IMR-90 (cell line): ENCODE measurements around the gene RYK. TPM values are rescaled to one million over a fixed set of nuclear protein-coding genes. Genes with fewer than 3 reads are reported as not detected.
A peak's percentile ranks its signal among the peaks of the same experiment; 100 is the strongest.

Source experiments
- ATAC-seq: fragments of 200-7000 bp; cut with Tn5 transposase; 2 replicates; pipeline ENCODE4 v1.9.1; 2020; ENCODE audit warnings: low read depth, mild to moderate bottlenecking, moderate library complexity
- BruUV-seq: library from RNA; stranded (reverse); fragments of 400-500 nt; replicated peaks from 2 replicates; lab custom pipeline; 2021; lab: Mats Ljungman, UMichigan
- CTCF ChIA-PET: fragments of 300-600 bp; formaldehyde crosslinking; extraction: SDS; loops from one replicate; lab custom pipeline; 2021; ENCODE audit warnings: antibody characterized with exemption; lab: Yijun Ruan, JAX
- POLR2A ChIA-PET: fragments of 300-600 bp; sonication (Branson Sonifier 250); formaldehyde crosslinking; loops from one replicate; lab custom pipeline; 2022; ENCODE audit warnings: antibody characterized with exemption; ENCODE audit not compliant: unreplicated experiment; lab: Charles Lee
- DNase-seq: peaks from one replicate; pipeline ENCODE4 v3.0.0; 2013
- H2AFZ ChIP-seq: replicated peaks from 2 replicates; pipeline ENCODE3; 2013; ENCODE audit warnings: low read length, mild to moderate bottlenecking; ENCODE audit not compliant: poor library complexity
- H2AK5ac ChIP-seq: 2 replicates; pipeline ENCODE4 v1.6.1; 2013; ENCODE audit warnings: low read depth, low read length, inconsistent platforms
- H2AK9ac ChIP-seq: replicated peaks from 2 replicates; pipeline ENCODE3; 2013; ENCODE audit warnings: mild to moderate bottlenecking, low read depth, low read length, moderate library complexity; ENCODE audit not compliant: poor library complexity
- H2BK120ac ChIP-seq: 2 replicates; pipeline ENCODE4 v1.6.1; 2013; ENCODE audit warnings: low read depth, low read length, inconsistent platforms
- H2BK15ac ChIP-seq: 3 replicates; pipeline ENCODE4 v1.6.1; 2013; ENCODE audit warnings: low read depth, low read length, inconsistent platforms
- H2BK20ac ChIP-seq: 2 replicates; pipeline ENCODE4 v1.6.1; 2013; ENCODE audit warnings: low read depth, mild to moderate bottlenecking, inconsistent platforms, low read length, moderate library complexity
- H2BK5ac ChIP-seq: 2 replicates; pipeline ENCODE4 v1.6.1; 2013; ENCODE audit warnings: mild to moderate bottlenecking, low read depth, low read length, inconsistent platforms; ENCODE audit not compliant: poor library complexity, severe bottlenecking
- H3K14ac ChIP-seq: replicated peaks from 2 replicates; pipeline ENCODE4 v1.6.1; 2013; ENCODE audit warnings: low read depth, low read length, inconsistent platforms
- H3K18ac ChIP-seq: 2 replicates; pipeline ENCODE4 v1.6.1; 2013; ENCODE audit warnings: low read depth, low read length, control low read depth
- H3K23ac ChIP-seq: 2 replicates; pipeline ENCODE4 v1.6.1; 2013; ENCODE audit warnings: low read depth, low read length, inconsistent platforms
- H3K27ac ChIP-seq: 2 replicates; pipeline ENCODE4 v1.5.1; 2013; ENCODE audit warnings: mild to moderate bottlenecking, control low read depth, low read length; ENCODE audit not compliant: insufficient read depth
- H3K27me3 ChIP-seq: 2 replicates; pipeline ENCODE4 v1.6.1; 2013; ENCODE audit warnings: low read length; ENCODE audit not compliant: control insufficient read depth, insufficient read depth
- H3K36me3 ChIP-seq: 2 replicates; pipeline ENCODE4 v1.6.1; 2013; ENCODE audit warnings: low read length, mixed read lengths; ENCODE audit not compliant: control insufficient read depth, insufficient read depth
- H3K4ac ChIP-seq: 2 replicates; pipeline ENCODE4 v1.6.1; 2013; ENCODE audit warnings: low read depth, low read length, inconsistent platforms
- H3K4me1 ChIP-seq: 2 replicates; pipeline ENCODE4 v1.6.1; 2013; ENCODE audit warnings: low read length, mixed read lengths; ENCODE audit not compliant: control insufficient read depth, insufficient read depth
- H3K4me2 ChIP-seq: 2 replicates; pipeline ENCODE4 v1.6.1; 2013; ENCODE audit warnings: low read depth, mild to moderate bottlenecking, control low read depth, low read length, moderate library complexity
- H3K4me3 ChIP-seq: 2 replicates; pipeline ENCODE4 v1.5.1; 2013; ENCODE audit warnings: low read depth, mild to moderate bottlenecking, control low read depth, low read length, moderate library complexity; ENCODE audit not compliant: insufficient read depth
- H3K56ac ChIP-seq: 2 replicates; pipeline ENCODE4 v1.6.1; 2013; ENCODE audit warnings: low read length, inconsistent platforms; ENCODE audit not compliant: insufficient read depth; ENCODE audit errors: extremely low read depth
- H3K79me1 ChIP-seq, 2 experiments: 2 replicates each; pipeline ENCODE4 v1.6.1; 2013; ENCODE audit warnings: low read length in 2 of 2, inconsistent platforms in 1 of 2, low read depth in 1 of 2
- H3K9ac ChIP-seq: 2 replicates; pipeline ENCODE4 v1.6.1; 2013; ENCODE audit warnings: low read depth, low read length, control low read depth
- H3K9me1 ChIP-seq: 2 replicates; pipeline ENCODE4 v1.6.1; 2013; ENCODE audit warnings: low read length, inconsistent platforms; ENCODE audit not compliant: insufficient read depth
- H3K9me3 ChIP-seq: 2 replicates; pipeline ENCODE4 v1.6.1; 2013; ENCODE audit warnings: low read length; ENCODE audit not compliant: control insufficient read depth, insufficient read depth
- H4K20me1 ChIP-seq: 2 replicates; pipeline ENCODE4 v1.6.1; 2013; ENCODE audit warnings: low read length, inconsistent platforms; ENCODE audit not compliant: insufficient read depth
- H4K5ac ChIP-seq: 2 replicates; pipeline ENCODE4 v1.6.1; 2013; ENCODE audit warnings: mild to moderate bottlenecking, low read depth, low read length, control low read depth
- H4K8ac ChIP-seq, 2 experiments: 2 replicates each; pipeline ENCODE4 v1.6.1; 2013; ENCODE audit warnings: low read depth in 2 of 2, low read length in 2 of 2, control low read depth in 1 of 2, inconsistent platforms in 1 of 2
- H4K91ac ChIP-seq: 2 replicates; pipeline ENCODE4 v1.6.1; 2013; ENCODE audit warnings: low read depth, low read length, inconsistent platforms; ENCODE audit not compliant: insufficient read depth
- BHLHE40 ChIP-seq: fragments of 150-350 bp; IDR thresholded peaks from 2 replicates; pipeline ENCODE4 v1.6.1; 2016; ENCODE audit warnings: mild to moderate bottlenecking, low read depth, low read length
- CEBPB ChIP-seq: IDR thresholded peaks from 2 replicates; pipeline ENCODE4 v1.6.1; 2012; ENCODE audit warnings: low read depth, low read length, improper control_type of control experiment
- CHD1 ChIP-seq: IDR thresholded peaks from 2 replicates; pipeline ENCODE4 v1.6.1; 2012; ENCODE audit warnings: low read depth, low read length, improper control_type of control experiment
- CTCF ChIP-seq: conservative IDR thresholded peaks from 2 replicates; pipeline ENCODE4 v1.5.1; 2012; ENCODE audit warnings: mild to moderate bottlenecking, low read depth, low read length, improper control_type of control experiment
- FOS ChIP-seq: fragments of 150-350 bp; IDR thresholded peaks from 2 replicates; pipeline ENCODE4 v1.6.1; 2016; ENCODE audit warnings: low read depth, low read length
- MAFK ChIP-seq: IDR thresholded peaks from 2 replicates; pipeline ENCODE4 v1.6.1; 2012; ENCODE audit warnings: low read depth, low read length, improper control_type of control experiment
- MAZ ChIP-seq: IDR thresholded peaks from 2 replicates; pipeline ENCODE4 v1.6.1; 2012; ENCODE audit warnings: low read depth, mild to moderate bottlenecking, low read length, improper control_type of control experiment, moderate library complexity, borderline replicate concordance
- MXI1 ChIP-seq: IDR thresholded peaks from 2 replicates; pipeline ENCODE4 v1.6.1; 2012; ENCODE audit warnings: low read depth, mild to moderate bottlenecking, low read length, moderate library complexity, borderline replicate concordance
- NFE2L2 ChIP-seq: fragments of 150-350 bp; IDR thresholded peaks from 2 replicates; pipeline ENCODE4 v1.6.1; 2016; ENCODE audit warnings: low read depth, mild to moderate bottlenecking, low read length
- POLR2A ChIP-seq: IDR thresholded peaks from 2 replicates; pipeline ENCODE4 v1.6.1; 2012; ENCODE audit warnings: mild to moderate bottlenecking, low read depth, low read length
- RAD21 ChIP-seq: IDR thresholded peaks from 2 replicates; pipeline ENCODE4 v1.6.1; 2012; ENCODE audit warnings: low read length, improper control_type of control experiment
- RCOR1 ChIP-seq: IDR thresholded peaks from 2 replicates; pipeline ENCODE4 v1.6.1; 2012; ENCODE audit warnings: mild to moderate bottlenecking, low read length, improper control_type of control experiment; ENCODE audit not compliant: insufficient replicate concordance
- RFX5 ChIP-seq: IDR thresholded peaks from 2 replicates; pipeline ENCODE4 v1.8.0; 2012; ENCODE audit warnings: low read depth, mild to moderate bottlenecking, low read length, moderate library complexity
- SMC3 ChIP-seq: fragments of 150-350 bp; IDR thresholded peaks from 2 replicates; pipeline ENCODE4 v1.6.1; 2016; ENCODE audit warnings: low read depth, mild to moderate bottlenecking, antibody characterized with exemption, low read length, moderate library complexity
- WGBS, 2 experiments: methylation state at CpG; one replicate each; pipeline versions ENCODE4 v1.1.5 to v1.1.7; 2013; ENCODE audit warnings: missing lambda C conversion rate in 2 of 2; ENCODE audit not compliant: insufficient read length in 1 of 2; ENCODE audit errors: extremely low coverage in 2 of 2; 5-methylcytosine and 5-hydroxymethylcytosine counted together
- dilution Hi-C: fragments of 300-500 bp; cut with HindIII; formaldehyde crosslinking; loops from one replicate; pipeline ENCODE4 v1.14.3; 2018; ENCODE audit warnings: low sequenced_read_pairs; ENCODE audit not compliant: unreplicated experiment
- in situ Hi-C: fragments of 300-500 bp; cut with MboI; formaldehyde crosslinking; loops from 3 replicates; pipeline ENCODE4 v1.14.3; 2019; ENCODE audit warnings: low sequenced_read_pairs, inconsistent platforms, mixed read lengths
- intact Hi-C: fragments of 100-400 bp; cut with micrococcal nuclease; formaldehyde crosslinking; loops from 2 replicates; pipeline ENCODE4 v1.10.0; 2022
- polyA plus RNA-seq, 3 experiments: library from polyadenylated mRNA; depleted of rRNA; stranded (reverse); fragments of >200 nt; gene quantifications; 2 replicates each; pipeline ENCODE4 v1.2.3, GENCODE V29; 2012; ENCODE audit warnings: low replicate concordance in 1 of 3
- total RNA-seq: library from RNA; depleted of rRNA; stranded (reverse); fragments of >200 nt; gene quantifications from 2 replicates; pipeline ENCODE4 v1.2.3, GENCODE V29; 2012
- TF ChIP-seq, protein P1 (sequence below): fragments of 150-350 bp; IDR thresholded peaks from 2 replicates; pipeline ENCODE4 v1.6.1; 2017; ENCODE audit warnings: mild to moderate bottlenecking, antibody characterized with exemption, low read length, low read depth
- TF ChIP-seq, protein P2 (sequence below): fragments of 150-350 bp; IDR thresholded peaks from 2 replicates; pipeline ENCODE4 v1.6.1; 2016; ENCODE audit warnings: low read depth, mild to moderate bottlenecking, low read length, moderate library complexity, borderline replicate concordance

The RYK gene
- total and polyA plus RNA-seq, 2 of the 4 experiments (the other 2 are of a cell fraction), result 42.4 to 106 TPM

GRCh38 chr3:134282659-134283047 lies 32.0 kb upstream of the RYK start:
- ATAC-seq (no peak), DNase-seq (no peak)
- Histone ChIP-seq H3K56ac (no peak overlapping the region), H3K9me3 (no peaks in the 10 kb centered on the region), H3K14ac (no peak overlapping the region), H2BK120ac (no peak overlapping the region), H3K9ac (no peak overlapping the region), H3K79me1 (no peaks in the 10 kb centered on the region), H3K27ac (no peak overlapping the region), H3K27me3 (0 out of 2 replicates have a peak, but pooled peaks cover 1% of the 10 kb centered on the region), H2BK15ac (no peak overlapping the region), H3K36me3 (no peaks in the 10 kb centered on the region), H3K4ac (no peak overlapping the region), H3K4me3 (no peak overlapping the region), H4K8ac (no peak overlapping the region), H2AK5ac (no peak overlapping the region), H4K5ac (no peak overlapping the region), H3K23ac (no peak overlapping the region), H3K4me1 (peaks cover 4% of the 10 kb centered on the region), H2AK9ac (no peak overlapping the region), H4K91ac (no peak overlapping the region), H3K4me2 (no peak overlapping the region), H4K20me1 (no peaks in the 10 kb centered on the region), H2BK5ac (no peak overlapping the region), H2AFZ (peak overlapping the region; percentile 14), H2BK20ac (no peak overlapping the region), H3K18ac (no peak overlapping the region), H3K9me1 (peaks cover 5% of the 10 kb centered on the region; the same call in 1 of the 2 replicates)
- dilution Hi-C loops (no loop called here), in situ Hi-C loops (no loop called here), intact Hi-C loops (no loop called here)
- CTCF ChIA-PET, result no interaction called here
- 60% methylated on average over 1 of the region's 8 CpGs; no CpG with 5 or more reads in 1 of the 2 experiments for WGBS, 2 experiments
- POLR2A ChIA-PET, result no interaction called here
- no peak for TF ChIP-seq CEBPB
- no peak for TF ChIP-seq RCOR1
- no peak for TF ChIP-seq FOS
- TF ChIP-seq MAZ, result no peak
- no peak for TF ChIP-seq MAFK
- no peak for TF ChIP-seq POLR2A
- no peak for TF ChIP-seq CTCF
- TF ChIP-seq, protein P1, sequence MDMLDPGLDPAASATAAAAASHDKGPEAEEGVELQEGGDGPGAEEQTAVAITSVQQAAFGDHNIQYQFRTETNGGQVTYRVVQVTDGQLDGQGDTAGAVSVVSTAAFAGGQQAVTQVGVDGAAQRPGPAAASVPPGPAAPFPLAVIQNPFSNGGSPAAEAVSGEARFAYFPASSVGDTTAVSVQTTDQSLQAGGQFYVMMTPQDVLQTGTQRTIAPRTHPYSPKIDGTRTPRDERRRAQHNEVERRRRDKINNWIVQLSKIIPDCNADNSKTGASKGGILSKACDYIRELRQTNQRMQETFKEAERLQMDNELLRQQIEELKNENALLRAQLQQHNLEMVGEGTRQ, result no peak
- no peak for TF ChIP-seq RFX5
- TF ChIP-seq MXI1, result no peak
- no peak for TF ChIP-seq NFE2L2
- TF ChIP-seq CHD1, result no peak
- TF ChIP-seq BHLHE40, result no peak
- no peak for TF ChIP-seq SMC3
- no peak for TF ChIP-seq RAD21
- TF ChIP-seq, protein P2, sequence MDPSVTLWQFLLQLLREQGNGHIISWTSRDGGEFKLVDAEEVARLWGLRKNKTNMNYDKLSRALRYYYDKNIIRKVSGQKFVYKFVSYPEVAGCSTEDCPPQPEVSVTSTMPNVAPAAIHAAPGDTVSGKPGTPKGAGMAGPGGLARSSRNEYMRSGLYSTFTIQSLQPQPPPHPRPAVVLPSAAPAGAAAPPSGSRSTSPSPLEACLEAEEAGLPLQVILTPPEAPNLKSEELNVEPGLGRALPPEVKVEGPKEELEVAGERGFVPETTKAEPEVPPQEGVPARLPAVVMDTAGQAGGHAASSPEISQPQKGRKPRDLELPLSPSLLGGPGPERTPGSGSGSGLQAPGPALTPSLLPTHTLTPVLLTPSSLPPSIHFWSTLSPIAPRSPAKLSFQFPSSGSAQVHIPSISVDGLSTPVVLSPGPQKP, result no peak
- no TSS peak for BruUV-seq
